WTC11 (cell line): ENCODE results near the gene CDH1.

Source experiments
- CREB1 ChIP-seq: sonication (generic); formaldehyde crosslinking; IDR thresholded peaks from 2 replicates; pipeline ENCODE4 v1.8.0; 2023; ENCODE audit warnings: mild to moderate bottlenecking, missing genetic modification reagents
- ETV6 ChIP-seq: sonication (generic); formaldehyde crosslinking; IDR thresholded peaks from 2 replicates; pipeline ENCODE4 v1.8.1; 2022; ENCODE audit warnings: mild to moderate bottlenecking, missing genetic modification reagents
- JUN ChIP-seq: sonication (generic); formaldehyde crosslinking; IDR thresholded peaks from 2 replicates; pipeline ENCODE4 v1.8.0; 2023; ENCODE audit warnings: mild to moderate bottlenecking, missing genetic modification reagents
- MAX ChIP-seq: sonication (generic); formaldehyde crosslinking; IDR thresholded peaks from 2 replicates; pipeline ENCODE4 v1.8.0; 2022; ENCODE audit warnings: mild to moderate bottlenecking, missing genetic modification reagents
- NFYB ChIP-seq: sonication (generic); formaldehyde crosslinking; conservative IDR thresholded peaks from 2 replicates; pipeline ENCODE4 v1.8.0; 2022; ENCODE audit warnings: low read depth, missing genetic modification reagents
- SP1 ChIP-seq: sonication (generic); formaldehyde crosslinking; conservative IDR thresholded peaks from 2 replicates; pipeline ENCODE4 v1.8.1; 2022; ENCODE audit warnings: missing genetic modification reagents
- TEAD4 ChIP-seq: sonication (generic); formaldehyde crosslinking; IDR thresholded peaks from 2 replicates; pipeline ENCODE4 v1.8.0; 2022; ENCODE audit warnings: mild to moderate bottlenecking, missing genetic modification reagents
- ZNF121 ChIP-seq: sonication (generic); formaldehyde crosslinking; IDR thresholded peaks from 2 replicates; pipeline ENCODE4 v1.8.0; 2023; ENCODE audit warnings: missing genetic modification reagents
- ZNF416 ChIP-seq: fragments of 250-450 bp; sonication (Bioruptor Pico); IDR thresholded peaks from 2 replicates; pipeline ENCODE4 v1.9.0; 2021; ENCODE audit warnings: mild to moderate bottlenecking, inconsistent platforms
- ZNF425 ChIP-seq: fragments of 250-450 bp; sonication (Bioruptor Pico); conservative IDR thresholded peaks from 2 replicates; pipeline ENCODE4 v1.9.0; 2021; ENCODE audit warnings: mild to moderate bottlenecking
- TF ChIP-seq, protein P1 (sequence below): fragments of 200-600 bp; IDR thresholded peaks from 2 replicates; pipeline ENCODE4 v1.8.0; 2022; ENCODE audit warnings: antibody characterized with exemption

DNA sequence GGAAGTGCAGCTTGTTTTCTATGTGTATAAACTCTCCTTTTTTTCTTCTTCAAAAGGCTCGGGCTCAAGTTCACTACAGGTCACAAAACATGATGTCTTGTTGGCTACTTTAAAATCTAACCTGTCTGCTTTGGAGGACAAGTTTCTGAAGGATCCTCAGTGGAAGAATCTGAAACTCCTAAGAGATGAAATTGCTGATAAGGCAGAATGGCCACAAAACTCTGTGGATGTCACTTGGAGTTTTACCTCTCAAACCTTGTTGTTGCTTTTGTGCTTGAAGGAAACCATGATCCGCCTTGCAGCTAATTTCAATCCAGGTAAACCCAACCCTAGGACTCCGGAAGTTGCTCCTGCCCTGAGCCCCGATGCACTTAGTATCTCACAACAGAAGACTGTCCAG, 122.7 kb downstream of the CDH1 start:
- no peak for TF ChIP-seq MAX (CRISPR knock-in tag)
- no peak for TF ChIP-seq NFYB (CRISPR knock-in tag)
- no peak for TF ChIP-seq CREB1
- TF ChIP-seq, protein P1, sequence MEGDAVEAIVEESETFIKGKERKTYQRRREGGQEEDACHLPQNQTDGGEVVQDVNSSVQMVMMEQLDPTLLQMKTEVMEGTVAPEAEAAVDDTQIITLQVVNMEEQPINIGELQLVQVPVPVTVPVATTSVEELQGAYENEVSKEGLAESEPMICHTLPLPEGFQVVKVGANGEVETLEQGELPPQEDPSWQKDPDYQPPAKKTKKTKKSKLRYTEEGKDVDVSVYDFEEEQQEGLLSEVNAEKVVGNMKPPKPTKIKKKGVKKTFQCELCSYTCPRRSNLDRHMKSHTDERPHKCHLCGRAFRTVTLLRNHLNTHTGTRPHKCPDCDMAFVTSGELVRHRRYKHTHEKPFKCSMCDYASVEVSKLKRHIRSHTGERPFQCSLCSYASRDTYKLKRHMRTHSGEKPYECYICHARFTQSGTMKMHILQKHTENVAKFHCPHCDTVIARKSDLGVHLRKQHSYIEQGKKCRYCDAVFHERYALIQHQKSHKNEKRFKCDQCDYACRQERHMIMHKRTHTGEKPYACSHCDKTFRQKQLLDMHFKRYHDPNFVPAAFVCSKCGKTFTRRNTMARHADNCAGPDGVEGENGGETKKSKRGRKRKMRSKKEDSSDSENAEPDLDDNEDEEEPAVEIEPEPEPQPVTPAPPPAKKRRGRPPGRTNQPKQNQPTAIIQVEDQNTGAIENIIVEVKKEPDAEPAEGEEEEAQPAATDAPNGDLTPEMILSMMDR: no peak
- TF ChIP-seq SP1 (CRISPR knock-in tag): no peak
- TF ChIP-seq TEAD4 (CRISPR knock-in tag): no peak
- no peak for TF ChIP-seq ZNF416 (CRISPR knock-in tag)
- TF ChIP-seq ETV6: no peak
- TF ChIP-seq ZNF121 (CRISPR knock-in tag): no peak
- no peak for TF ChIP-seq ZNF425 (CRISPR knock-in tag)
- no peak for TF ChIP-seq JUN (CRISPR knock-in tag)
